Suprapubic skin (tissue), 4 donors: ENCODE measurements around the gene PREP. TPM values are rescaled to one million over a fixed set of nuclear protein-coding genes. Genes with fewer than 3 reads are reported as not detected.

ENCODE experiments used
- DNase-seq, 2 donors: peaks; one replicate each; pipeline ENCODE4 v3.0.0-alpha.2; 2019; ENCODE audit warnings: low spot score in 2 of 2
- H3K27ac ChIP-seq: fragments of 200-600 bp; sonication (generic); one replicate; pipeline ENCODE4 v1.5.1; 2019
- H3K27me3 ChIP-seq: fragments of 200-600 bp; sonication (generic); one replicate; pipeline ENCODE4 v1.5.1; 2019
- H3K36me3 ChIP-seq: fragments of 200-600 bp; sonication (generic); one replicate; pipeline ENCODE4 v1.5.1; 2019
- H3K4me1 ChIP-seq: fragments of 200-600 bp; sonication (generic); one replicate; pipeline ENCODE4 v1.5.1; 2019
- H3K4me3 ChIP-seq: fragments of 200-600 bp; sonication (generic); one replicate; pipeline ENCODE4 v1.5.1; 2019; ENCODE audit warnings: mild to moderate bottlenecking
- H3K9me3 ChIP-seq: fragments of 200-600 bp; sonication (generic); one replicate; pipeline ENCODE4 v1.5.1; 2019
- CTCF ChIP-seq, 2 donors: fragments of 200-600 bp in 1 of 2; fragments of 450-650 bp in 1 of 2; sonication (generic) in 1 of 2; IDR thresholded peaks; one replicate each; pipeline ENCODE4 v1.5.1; 2016 to 2019; ENCODE audit warnings: antibody characterized with exemption in 2 of 2, mild to moderate bottlenecking in 1 of 2, moderate library complexity in 1 of 2
- EP300 ChIP-seq: sonication (generic); formaldehyde crosslinking; IDR thresholded peaks from one replicate; pipeline ENCODE4 v1.6.1; 2017; ENCODE audit warnings: antibody characterized with exemption
- POLR2A ChIP-seq, 2 donors: fragments of 450-650 bp; IDR thresholded peaks; one replicate each; pipeline ENCODE4 v1.6.1; 2017; ENCODE audit warnings: antibody characterized with exemption in 2 of 2, mild to moderate bottlenecking in 2 of 2, moderate library complexity in 2 of 2
- POLR2AphosphoS5 ChIP-seq, 3 donors: sonication (generic); formaldehyde crosslinking; IDR thresholded peaks; one replicate each; pipeline ENCODE4 v1.6.1; 2017; ENCODE audit warnings: antibody characterized with exemption in 3 of 3
- WGBS: methylation state at CpG from one replicate; pipeline ENCODE4 v1.1.5; 2018; 5-methylcytosine and 5-hydroxymethylcytosine counted together
- total RNA-seq, 4 donors: library from RNA; depleted of rRNA; stranded (reverse); fragments of >200 nt; gene quantifications; one replicate each; pipeline ENCODE4 v1.1.0, GENCODE V29; 2016

Gene PREP
- total RNA-seq, 4 donors from 2014 or later, result 22.1 to 36.0 (median 30.3) TPM

- H3K9me3 ChIP-seq, result no peaks in the 10 kb centered on the region
- H3K27me3 ChIP-seq, result no peaks in the 10 kb centered on the region
- no peak for TF ChIP-seq CTCF (IDR thresholded peaks at IDR 0.05)
- no peak for TF ChIP-seq POLR2A (IDR thresholded peaks at IDR 0.05)
- TF ChIP-seq POLR2AphosphoS5 (IDR thresholded peaks at IDR 0.05), result no peak
- TF ChIP-seq EP300, result no peak
- no peaks in the 10 kb centered on the region for H3K4me1 ChIP-seq
- H3K36me3 ChIP-seq, result peaks cover 19% of the 10 kb centered on the region
- no peak overlapping the region for H3K27ac ChIP-seq
- no peak for DNase-seq
- 86% methylated on average over 3 of the region's 3 CpGs for WGBS
- no peak overlapping the region for H3K4me3 ChIP-seq
These were observed 91.9 kb downstream of the PREP start for GRCh38 chr6:105310947-105311346.

DNA sequence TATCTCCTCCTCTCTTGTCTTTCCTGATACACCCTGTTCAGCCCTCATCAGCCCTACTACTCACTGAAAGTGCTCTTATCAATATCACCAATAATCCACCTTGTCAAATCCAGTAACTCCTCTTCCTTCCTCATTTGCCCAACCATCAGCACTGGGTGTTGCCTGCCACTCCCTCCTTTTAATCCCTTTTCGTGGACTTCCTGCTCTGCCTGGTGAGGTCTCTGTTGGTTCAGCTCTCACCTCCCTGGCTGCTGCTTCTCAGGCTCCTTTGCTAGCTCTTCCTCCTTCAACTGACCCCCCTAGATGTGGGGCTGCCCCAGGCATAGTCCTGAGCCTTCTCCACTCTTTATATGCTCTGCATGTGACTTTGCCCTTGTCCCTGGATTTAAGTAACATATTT, 92.5 kb downstream of the PREP start:
- 59% methylated on average over 1 of the region's 1 CpG for WGBS
- no peak for DNase-seq
- Histone ChIP-seq H3K4me1 (no peaks in the 10 kb centered on the region), H3K9me3 (no peaks in the 10 kb centered on the region), H3K4me3 (no peak overlapping the region), H3K27me3 (no peaks in the 10 kb centered on the region), H3K27ac (no peak overlapping the region), H3K36me3 (peaks cover 16% of the 10 kb centered on the region)
- TF ChIP-seq POLR2AphosphoS5 (IDR thresholded peaks at IDR 0.05) (no peak), EP300 (no peak), POLR2A (IDR thresholded peaks at IDR 0.05) (no peak), CTCF (IDR thresholded peaks at IDR 0.05) (no peak)

GRCh38 chr6:105308840-105309239, 94.0 kb downstream of the PREP start:
- no peaks in the 10 kb centered on the region for H3K4me1 ChIP-seq
- no peak overlapping the region for H3K4me3 ChIP-seq
- no peaks in the 10 kb centered on the region for H3K9me3 ChIP-seq
- H3K27me3 ChIP-seq, result no peaks in the 10 kb centered on the region
- TF ChIP-seq POLR2AphosphoS5 (IDR thresholded peaks at IDR 0.05) (no peak), EP300 (no peak), CTCF (IDR thresholded peaks at IDR 0.05) (no peak), POLR2A (IDR thresholded peaks at IDR 0.05) (no peak)
- peaks cover 16% of the 10 kb centered on the region for H3K36me3 ChIP-seq
- H3K27ac ChIP-seq, result no peak overlapping the region
- 89% methylated on average over 5 of the region's 5 CpGs for WGBS
- DNase-seq, result no peak

DNA sequence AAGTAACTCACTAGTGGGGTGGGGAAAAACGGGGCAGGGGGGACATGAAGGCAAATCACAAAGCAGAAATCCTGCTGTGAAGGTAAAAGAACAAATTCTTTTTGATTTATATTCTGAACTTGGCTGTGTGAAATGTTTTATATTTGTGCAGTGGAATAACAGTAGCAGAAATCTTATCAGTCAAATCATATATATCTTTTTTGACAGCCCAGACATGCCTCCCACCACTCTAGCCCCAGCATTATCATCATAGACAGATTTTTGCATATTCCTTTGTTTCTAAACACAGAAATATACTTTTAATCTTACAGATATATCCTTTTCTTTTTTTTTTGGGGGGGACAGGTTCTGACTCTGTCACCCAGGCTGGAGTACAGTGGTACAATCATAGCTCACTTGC, 97.4 kb downstream of the PREP start:
- no peak overlapping the region for H3K4me3 ChIP-seq
- H3K27ac ChIP-seq, result no peak overlapping the region
- H3K4me1 ChIP-seq, result no peaks in the 10 kb centered on the region
- H3K36me3 ChIP-seq, result peaks cover 19% of the 10 kb centered on the region
- H3K9me3 ChIP-seq, result no peaks in the 10 kb centered on the region
- no peaks in the 10 kb centered on the region for H3K27me3 ChIP-seq
- DNase-seq, result no peak
- TF ChIP-seq POLR2A (IDR thresholded peaks at IDR 0.05) (no peak), POLR2AphosphoS5 (IDR thresholded peaks at IDR 0.05) (no peak), EP300 (no peak), CTCF (IDR thresholded peaks at IDR 0.05) (no peak)
- 76% methylated on average over 1 of the region's 1 CpG for WGBS

GRCh38 chr6:105304825-105305224, 98.1 kb downstream of the PREP start:
- no peak overlapping the region for H3K4me3 ChIP-seq

More at GRCh38 chr6:105304825-105305224, 98.1 kb downstream of the PREP start:
- Histone ChIP-seq H3K27me3 (no peaks in the 10 kb centered on the region), H3K4me1 (no peaks in the 10 kb centered on the region), H3K27ac (no peak overlapping the region), H3K36me3 (peaks cover 19% of the 10 kb centered on the region), H3K9me3 (no peaks in the 10 kb centered on the region)
- no peak for DNase-seq
- no peak for TF ChIP-seq POLR2A (IDR thresholded peaks at IDR 0.05)
- TF ChIP-seq EP300, result no peak
- TF ChIP-seq CTCF (IDR thresholded peaks at IDR 0.05), result no peak
- no peak for TF ChIP-seq POLR2AphosphoS5 (IDR thresholded peaks at IDR 0.05)
